HUDEP-2 (cell line): ENCODE measurements around the gene PLEKHA6.
"Not testable (repeated sequence)": the region's sequence is repeated elsewhere in the genome, so short reads cannot be mapped to it uniquely, and the experiment has no call there.

Source experiments
- DNase-seq, 76 experiments: peaks; one replicate each; lab custom pipeline; 2025; ENCODE audit not compliant: unreplicated experiment in 76 of 76; lab: John Stamatoyannopoulos, UW

Gene PLEKHA6

DNA sequence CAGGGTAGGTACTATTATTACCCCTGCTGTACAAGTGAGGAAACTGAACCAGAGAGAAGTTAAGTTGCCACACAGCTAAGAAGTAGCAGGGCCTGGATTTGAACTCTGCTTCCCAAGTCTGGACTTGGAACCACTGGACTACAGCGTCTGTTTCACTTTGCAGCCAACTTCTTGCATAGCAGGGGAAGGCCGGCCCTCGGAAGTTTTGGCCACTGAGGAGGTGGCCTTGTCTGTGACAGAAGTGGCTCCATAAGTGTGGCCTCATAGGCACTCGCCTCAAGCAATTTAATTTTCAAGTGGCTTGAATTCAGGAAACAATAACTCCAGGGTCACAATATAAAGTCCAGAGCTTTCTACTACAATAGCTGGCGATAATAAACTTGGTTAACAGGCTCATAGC, 41.4 kb downstream of the PLEKHA6 start:
- DNase-seq, result no peak

DNA sequence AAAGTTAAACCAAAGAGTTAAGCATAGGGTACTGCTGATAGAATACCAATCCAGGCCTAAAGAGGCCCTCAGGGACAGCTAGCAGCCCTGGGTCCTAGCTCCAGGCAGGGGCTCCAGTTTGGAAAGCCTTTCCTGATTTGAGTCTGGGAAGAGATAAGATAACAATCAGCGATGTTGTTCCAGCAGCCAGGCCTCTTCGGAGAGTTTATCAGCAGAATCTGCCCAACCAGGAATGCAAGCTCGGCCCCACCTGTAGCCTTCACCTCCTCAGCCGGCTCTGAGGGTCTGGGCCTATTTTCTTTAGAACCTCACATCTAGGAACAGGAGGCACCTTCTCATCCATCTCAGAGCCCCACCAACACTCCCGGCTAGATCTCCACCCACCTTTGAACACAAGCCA, 42.6 kb downstream of the PLEKHA6 start:
- DNase-seq, result no peak

GRCh38 chr1:204316164-204316563, 43.6 kb downstream of the PLEKHA6 start:
- DNase-seq, result no peak

- no peak for DNase-seq
Measured at GRCh38 chr1:204314893-204315658, 44.7 kb downstream of the PLEKHA6 start.

DNA sequence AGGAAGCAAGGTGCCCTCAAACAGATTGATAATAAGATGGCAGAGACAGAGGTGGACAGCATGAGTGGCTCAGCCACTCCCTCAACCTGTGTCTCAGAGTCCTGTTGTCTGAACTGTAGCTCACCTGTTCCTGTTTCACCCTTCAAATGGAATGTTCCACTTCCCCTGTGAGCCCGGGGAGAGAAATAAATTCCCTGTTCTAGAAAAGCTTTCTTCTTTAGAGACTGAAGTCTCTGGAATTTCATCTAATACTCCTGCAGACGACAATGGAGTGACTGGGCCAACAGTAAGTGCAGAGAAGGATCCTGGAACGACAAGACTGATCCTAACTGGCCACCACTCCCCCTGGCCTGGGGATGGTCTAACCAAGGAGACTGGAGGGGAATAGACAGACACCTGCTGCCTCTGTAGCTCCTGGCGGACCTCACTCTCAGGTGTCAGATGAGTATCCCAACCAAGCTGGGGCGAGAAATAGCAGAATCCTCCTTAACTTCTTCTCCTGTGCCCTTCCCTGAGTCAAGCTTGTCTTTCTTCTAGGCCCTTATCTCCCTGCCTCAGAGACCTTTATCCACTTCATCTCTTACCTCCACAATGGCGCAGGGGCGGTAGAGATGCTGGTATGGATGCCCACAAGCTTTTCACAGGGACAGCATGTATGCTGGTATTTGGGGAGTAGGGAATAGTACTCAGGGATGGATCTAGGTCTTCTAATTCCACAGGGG, 45.4 kb downstream of the PLEKHA6 start:
- no peak for DNase-seq

GRCh38 chr1:204313675-204314074, 46.1 kb downstream of the PLEKHA6 start:
- no peak for DNase-seq

DNA sequence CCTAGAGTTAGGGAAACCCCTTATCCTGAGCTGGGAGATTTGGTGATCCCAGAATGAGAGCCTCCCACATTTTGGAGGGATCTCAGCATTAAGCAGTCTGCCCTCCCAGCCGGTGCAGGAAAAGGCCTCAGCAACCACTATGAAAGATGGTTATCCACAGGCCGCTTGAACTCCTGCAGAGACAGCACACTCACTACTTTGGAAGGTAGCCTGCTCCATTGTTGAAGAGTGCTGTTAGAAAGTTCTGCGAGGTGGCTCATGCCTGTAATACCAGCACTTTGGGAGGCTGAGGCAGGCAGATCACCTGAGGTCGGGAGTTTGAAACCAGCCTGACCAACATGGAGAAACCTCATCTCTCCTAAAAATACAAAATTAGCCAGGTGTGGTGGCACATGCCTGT, 48.8 kb downstream of the PLEKHA6 start:
- DNase-seq, result not testable (repeated sequence)

- DNase-seq, result no peak
Measured at GRCh38 chr1:204308023-204308628, 51.6 kb downstream of the PLEKHA6 start.

DNA sequence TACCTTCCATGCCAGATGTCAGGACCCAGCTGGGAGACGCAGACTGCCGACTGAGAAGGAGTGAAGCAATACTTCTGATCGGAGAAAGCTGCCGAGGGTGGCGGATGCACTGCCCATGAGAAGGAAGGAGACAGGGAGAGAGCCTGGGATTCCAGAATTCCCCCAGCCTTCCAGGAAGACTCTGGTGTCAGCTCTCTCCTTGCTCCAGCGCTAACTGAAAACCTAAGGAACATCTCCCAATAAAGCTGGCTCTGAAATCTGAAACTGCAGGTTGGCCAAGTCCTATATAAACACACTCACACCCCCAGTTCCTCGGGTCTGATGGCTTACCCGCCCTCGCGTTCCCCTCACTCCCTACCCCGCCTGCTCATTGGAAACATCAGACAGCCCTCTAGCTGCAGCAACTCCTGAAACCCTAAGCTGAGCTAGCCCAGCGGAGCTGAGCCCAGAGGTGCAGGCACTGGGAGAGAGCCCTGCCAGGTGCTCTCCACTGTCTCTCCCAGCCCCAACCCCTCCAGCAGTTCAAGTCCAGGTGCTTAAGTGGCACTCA, 52.3 kb downstream of the PLEKHA6 start:
- DNase-seq, result no peak

- no peak for DNase-seq
Measured at GRCh38 chr1:204306076-204306475, 53.7 kb downstream of the PLEKHA6 start.

DNA sequence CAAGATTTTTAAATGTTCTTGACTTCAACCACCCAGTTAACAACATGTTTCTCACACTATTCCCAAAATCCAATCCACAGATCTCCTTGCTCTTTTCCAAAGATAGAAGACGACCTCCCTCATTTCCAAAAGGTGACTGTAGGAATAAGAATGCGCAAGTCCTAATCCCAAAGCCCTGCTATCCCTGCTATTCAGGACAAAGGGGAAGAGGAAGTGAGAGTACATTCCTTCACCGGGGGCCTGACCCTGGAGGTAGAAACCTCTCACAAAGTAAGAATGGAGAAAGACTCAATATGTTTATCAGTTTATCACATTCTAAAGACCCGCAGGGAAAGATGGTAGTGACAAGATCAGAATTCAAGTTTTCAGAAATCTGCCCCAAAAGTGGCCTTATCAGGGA, 55.7 kb downstream of the PLEKHA6 start:
- DNase-seq, result no peak

- DNase-seq, result no peak
Measured at GRCh38 chr1:204302769-204303168, 57.0 kb downstream of the PLEKHA6 start.

GRCh38 chr1:204301171-204301957, 58.4 kb downstream of the PLEKHA6 start:
- no peak for DNase-seq

GRCh38 chr1:204299814-204300365, 59.8 kb downstream of the PLEKHA6 start:
- DNase-seq, result no peak

DNA sequence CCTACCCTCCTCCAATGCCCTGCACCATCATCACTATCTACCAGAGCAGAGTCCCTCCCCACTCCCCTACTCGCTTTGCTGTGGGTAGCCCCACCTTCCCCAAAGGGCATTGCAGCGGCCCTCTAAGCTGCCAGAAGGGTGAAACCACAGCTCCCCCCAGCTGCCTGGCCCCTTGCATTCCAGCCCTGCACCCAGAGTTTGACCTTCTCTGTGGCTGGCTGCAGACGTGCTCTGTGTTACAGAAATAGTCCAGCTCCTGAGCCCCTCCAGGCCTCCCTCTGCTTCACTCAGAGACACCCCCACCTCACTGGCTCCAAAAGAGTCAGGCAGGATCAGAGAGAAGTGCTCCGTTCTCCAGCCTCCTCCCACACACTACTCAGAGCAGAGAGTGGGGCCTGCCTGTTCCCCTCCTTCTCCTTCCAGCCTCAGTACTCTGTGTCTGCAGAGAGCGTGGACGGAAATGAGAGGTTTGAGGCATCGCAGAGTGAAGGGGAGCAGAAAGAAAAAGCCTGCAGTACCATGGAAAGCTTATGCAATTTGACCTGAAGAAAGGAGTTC, 63.2 kb downstream of the PLEKHA6 start:
- no peak for DNase-seq

DNA sequence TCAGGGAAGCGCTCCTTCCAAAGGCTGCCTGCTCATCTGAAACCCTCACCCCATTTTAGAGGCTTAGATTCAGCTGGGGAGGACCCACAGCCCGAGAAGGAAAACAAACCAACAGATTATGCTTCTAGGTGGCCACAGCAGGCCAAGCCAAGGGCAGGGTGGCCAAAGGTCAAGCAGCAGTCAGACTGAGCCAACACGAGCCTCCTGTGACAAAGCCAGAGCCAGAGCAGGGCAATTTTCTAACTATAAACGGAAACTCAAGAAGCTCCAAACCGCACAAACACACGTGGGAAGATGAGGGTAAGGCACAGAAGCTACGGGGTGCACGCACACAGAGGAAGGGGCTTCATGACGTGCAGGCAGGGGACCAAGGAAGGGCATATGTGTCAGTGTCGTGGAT, 64.1 kb downstream of the PLEKHA6 start:
- no peak for DNase-seq

- no peak for DNase-seq
Measured at GRCh38 chr1:204294357-204294756, 65.4 kb downstream of the PLEKHA6 start.

DNA sequence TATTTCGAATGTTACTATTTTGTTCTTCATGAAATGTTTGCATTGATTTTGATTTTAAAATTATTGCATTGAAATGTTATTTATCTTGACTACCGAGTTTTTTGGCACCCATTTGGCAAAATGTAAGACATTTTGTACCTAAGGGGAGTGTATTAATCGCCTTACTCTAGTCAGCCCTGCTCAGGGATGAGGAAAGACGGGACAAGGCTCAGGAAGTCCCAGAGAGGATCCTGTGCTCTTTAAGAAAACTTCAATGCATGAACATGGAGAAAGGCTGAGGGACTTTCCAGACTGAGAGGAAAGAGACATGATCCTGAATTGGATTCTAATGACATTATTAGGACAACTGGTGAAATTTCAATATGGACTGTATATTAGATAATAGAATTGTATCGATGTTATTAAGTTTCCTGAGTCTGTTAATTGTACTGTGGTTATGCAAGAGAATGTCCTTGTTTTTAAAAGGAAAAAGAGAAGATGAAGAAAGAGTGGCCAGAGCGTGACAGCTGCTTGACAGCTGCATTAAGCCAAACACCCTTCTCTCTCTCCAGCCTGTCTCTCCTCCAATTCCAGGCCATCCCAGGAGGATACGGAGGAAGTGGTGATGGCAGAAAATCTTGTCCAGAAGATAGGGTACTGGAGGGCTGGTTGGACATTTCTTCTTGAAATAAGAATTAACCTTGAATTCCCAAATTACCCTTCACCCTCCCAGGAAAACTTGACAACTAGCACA, 66.0 kb downstream of the PLEKHA6 start:
- DNase-seq, result no peak

GRCh38 chr1:204292740-204293139, 67.0 kb downstream of the PLEKHA6 start:
- no peak for DNase-seq
